Kidney capillary endothelial cell (primary cell): Measurements from ENCODE around the gene KREMEN2.
A peak's percentile ranks its signal among the peaks of the same experiment; 100 is the strongest.

Experiments
- DNase-seq: peaks from one replicate; pipeline ENCODE4 v3.0.0-alpha.2; 2018; ENCODE audit warnings: low spot score

KREMEN2 gene

DNA sequence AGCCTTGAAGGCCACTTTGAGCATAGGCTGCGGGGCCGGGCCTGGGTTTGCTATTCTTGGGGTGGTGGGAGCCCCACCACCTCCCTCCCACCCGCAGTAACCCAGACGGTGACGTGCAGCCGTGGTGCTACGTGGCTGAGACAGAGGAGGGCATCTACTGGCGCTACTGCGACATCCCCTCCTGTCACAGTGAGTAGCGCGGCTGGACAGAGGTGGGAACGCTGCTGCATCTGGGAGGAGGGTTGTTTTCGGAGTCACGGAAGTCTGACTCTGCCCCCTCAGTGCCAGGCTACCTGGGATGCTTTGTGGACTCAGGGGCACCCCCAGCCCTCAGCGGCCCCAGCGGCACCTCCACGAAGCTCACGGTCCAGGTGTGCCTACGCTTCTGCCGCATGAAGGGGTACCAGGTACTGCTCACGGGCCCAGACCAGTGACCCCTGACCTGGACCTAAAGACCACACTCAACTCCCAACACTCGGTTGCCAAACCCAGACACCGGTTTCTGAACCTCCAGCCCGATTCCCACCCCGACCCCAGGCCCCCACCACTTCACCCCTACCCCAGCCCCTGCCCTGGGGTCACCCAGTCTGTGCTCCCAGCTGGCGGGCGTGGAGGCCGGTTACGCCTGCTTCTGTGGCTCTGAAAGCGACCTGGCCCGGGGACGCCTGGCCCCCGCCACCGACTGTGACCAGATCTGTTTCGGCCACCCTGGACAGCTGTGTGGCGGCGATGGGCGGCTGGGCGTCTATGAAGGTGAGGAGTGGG, 2.1 kb downstream of the KREMEN2 start:
- no peak for DNase-seq

DNA sequence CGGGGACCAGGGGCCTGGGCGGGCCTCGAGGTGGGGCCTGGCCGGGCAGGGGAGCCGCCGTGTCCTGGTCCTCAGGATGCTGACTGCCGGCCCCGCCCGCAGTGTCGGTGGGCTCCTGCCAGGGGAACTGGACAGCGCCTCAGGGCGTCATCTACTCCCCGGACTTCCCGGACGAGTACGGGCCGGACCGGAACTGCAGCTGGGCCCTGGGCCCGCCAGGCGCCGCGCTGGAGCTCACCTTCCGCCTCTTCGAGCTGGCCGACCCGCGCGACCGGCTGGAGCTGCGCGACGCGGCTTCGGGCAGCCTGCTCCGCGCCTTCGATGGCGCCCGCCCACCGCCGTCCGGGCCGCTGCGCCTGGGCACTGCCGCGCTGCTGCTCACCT, 2.7 kb downstream of the KREMEN2 start:
- no peak for DNase-seq

- no peak for DNase-seq
Measured at GRCh38 chr16:2967211-2967631, 3.1 kb downstream of the KREMEN2 start.

DNA sequence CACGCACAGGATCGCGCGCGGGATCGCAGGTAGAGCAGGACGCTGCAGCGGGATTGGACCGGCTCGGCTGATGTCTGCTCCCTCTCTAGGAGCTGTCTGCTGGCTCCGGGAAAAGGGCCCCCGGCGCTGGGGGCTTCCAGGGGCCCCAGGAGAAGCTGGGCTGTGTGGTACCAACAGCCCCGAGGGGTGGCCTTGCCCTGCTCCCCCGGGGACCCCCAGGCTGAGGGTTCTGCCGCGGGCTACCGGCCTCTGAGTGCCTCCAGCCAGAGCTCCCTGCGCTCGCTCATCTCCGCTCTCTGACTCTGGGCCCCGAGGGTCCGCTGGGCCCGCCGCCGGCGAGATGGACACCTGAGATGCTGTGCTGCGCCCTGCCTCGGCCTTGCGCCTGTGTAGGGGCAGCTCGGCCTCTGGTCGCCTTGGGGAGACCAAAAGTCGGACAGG, 3.7 kb downstream of the KREMEN2 start:
- no peak for DNase-seq

- DNase-seq, result no peak
Measured at GRCh38 chr16:2968368-2968737, 4.3 kb downstream of the KREMEN2 start.

- DNase-seq, result peak; percentile 91
Measured at GRCh38 chr16:2968738-2969544, 4.9 kb downstream of the KREMEN2 start, which contains the start of gene PAQR4. TSS of gene PAQR4 (plus strand) at chr16:2969348. CDS start at chr16:2969675, 327 bp downstream.

- DNase-seq, result peak; percentile 69
Measured at GRCh38 chr16:2969545-2970521, 5.8 kb downstream of the KREMEN2 start.

DNA sequence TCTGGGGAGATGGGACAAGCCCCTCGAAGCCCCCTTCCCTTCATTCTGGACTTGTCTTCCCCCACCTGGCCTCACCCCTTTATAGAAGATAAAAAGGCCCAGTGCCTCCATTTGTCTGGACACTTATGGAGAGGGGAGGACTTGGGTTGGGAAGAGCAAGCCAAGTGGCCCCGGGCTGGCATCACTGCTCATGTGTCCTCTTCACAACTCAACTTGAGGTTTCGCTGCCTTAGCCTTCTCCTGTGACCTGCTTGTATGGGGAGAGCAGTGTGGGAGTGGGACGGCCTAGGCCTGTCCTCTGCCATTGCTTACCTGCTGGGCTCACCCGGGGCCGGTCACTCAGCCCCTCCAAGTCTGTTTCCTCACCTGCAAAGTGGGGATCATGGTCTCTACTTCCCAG, 6.5 kb downstream of the KREMEN2 start:
- DNase-seq, result no peak

GRCh38 chr16:2971134-2971984, 7.3 kb downstream of the KREMEN2 start:
- DNase-seq, result no peak

DNA sequence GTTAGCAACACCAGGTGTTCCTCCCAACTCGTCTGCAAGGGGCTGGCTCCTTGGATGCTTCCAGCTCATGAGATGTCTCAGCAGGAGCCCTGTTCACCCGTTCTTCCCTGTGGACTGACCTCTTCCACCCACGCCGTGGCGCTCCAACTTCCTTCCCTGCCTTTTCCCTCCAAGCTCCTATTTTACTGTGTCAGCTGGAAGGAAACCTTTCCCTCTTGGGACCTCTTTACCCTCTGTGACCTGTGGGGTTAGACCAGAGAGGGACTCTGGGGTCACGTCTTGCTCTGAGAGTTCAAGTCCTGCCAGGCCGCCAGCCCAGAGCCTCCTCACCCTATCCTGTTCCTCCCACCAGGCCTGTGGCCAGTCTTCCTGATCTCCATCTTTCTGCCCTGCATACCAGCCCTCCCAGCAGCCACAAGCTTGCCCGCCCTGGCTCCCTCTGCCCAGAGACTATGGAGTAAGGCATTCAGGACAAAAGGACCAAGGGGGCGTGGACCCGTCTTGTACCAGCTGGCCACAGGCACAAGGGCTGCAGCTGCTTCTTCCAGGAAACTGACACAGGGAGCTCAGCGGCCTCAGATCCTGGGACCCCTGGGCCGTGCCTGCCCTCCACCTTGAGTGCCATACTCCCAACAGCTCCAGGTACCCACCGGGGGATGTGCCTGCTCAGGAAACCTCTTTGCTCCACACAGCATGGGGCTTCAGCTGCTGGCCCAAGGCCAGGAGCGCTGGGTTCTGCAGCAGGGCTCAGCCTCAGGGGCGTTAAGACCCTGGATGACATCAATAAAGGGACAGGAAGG, 8.1 kb downstream of the KREMEN2 start:
- no peak for DNase-seq

GRCh38 chr16:2973093-2973492, 9.0 kb downstream of the KREMEN2 start:
- DNase-seq, result no peak

DNA sequence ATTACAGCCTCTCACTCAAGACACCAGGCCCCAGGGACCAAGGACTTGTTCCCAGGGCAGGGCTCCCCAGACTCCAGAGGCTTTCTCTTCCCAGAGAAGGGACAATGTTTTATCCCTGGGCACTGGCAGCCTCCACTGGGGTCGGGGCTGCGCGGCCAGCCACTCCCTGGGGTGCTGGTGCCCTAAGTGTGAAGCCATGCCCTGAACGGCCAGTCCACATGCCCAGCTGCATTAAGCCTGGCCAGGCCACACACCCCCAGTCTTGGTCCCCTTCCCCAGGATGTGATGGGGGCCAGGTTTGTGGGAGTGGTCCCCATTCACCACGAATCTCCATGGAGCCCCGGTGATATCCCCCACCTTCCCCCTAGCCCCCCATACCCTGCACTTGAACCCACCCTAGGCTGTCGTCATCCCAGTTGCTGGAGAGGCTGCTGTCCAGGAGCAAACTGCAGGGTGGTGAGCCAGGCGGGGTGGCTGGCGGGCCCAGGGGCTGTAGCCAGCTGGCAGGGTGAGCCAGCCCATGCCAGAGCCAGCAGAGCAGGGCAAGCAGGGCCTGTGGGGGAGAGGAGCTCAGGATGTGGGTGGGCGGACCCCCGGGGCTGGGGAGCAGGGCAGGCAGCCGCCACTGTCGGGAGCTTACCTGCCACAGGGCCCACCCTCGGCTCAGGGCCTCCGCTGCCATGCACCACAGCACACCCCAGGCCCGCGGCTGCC, 9.7 kb downstream of the KREMEN2 start:
- DNase-seq, result no peak

DNA sequence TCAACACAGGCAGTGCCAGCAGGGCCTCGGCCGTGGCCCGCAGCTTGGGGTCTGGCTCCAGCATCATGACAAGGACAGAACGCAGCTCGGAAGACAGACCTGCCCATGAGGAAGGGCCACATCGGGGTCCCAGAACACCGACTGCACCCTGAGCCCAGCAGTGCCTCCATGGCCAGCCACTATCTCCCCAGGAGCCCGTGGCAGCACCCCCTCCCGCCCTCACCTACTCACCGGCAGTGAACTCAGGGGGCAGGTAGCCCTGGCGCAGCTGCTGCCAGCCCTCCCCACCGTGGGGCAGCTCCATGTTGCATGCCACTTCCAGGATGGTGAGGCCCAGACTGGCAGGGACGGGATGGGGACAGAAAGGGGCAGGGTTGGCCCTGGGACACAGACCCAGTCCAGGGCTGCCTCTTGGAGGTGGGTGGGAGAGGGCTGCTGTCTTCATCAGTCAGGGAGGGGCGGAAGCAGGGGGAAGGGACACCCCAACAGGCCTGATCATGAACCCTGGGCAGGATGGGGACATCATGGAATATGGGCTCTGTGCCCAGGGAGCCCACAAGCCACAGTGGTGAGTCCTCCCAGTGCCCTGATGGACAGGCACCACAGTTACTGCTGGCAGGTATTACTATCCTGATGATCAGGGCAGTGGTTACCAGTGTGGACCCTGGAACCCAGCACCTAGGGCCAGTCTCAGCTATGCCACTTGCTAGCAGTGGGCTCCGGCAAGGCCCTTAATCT, 10.4 kb downstream of the KREMEN2 start:
- DNase-seq, result no peak

DNA sequence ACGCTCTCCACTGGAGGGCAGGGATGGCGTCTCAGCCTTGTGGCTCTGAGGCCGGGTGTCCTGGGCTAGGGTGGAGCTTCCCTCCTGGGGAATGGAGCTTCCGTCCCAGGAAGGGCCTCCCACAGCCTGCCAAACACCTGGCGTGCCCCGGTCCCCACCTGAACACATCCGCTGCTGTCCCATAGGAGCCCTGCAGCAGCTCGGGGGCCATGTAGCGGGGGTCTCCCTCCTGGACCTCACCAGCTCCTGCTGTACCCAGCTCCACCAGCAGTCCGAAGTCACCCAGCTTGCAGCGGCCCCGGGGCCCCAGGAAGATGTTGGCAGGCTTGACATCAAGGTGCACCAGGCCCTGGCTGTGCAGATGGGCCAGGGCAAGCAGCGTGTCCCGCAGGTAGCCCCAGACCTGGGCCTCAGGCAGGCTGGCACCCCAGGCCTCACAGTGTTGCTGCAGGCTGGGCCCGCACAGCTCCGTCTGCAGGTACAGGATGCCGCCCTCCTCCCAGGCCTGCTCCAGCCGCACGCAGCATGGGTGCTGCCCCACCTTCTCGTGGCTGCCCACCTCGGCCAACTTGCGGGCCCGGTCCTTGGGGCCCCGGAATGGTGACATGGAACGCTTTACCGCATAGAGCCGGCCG, 11.2 kb downstream of the KREMEN2 start:
- no peak for DNase-seq

DNA sequence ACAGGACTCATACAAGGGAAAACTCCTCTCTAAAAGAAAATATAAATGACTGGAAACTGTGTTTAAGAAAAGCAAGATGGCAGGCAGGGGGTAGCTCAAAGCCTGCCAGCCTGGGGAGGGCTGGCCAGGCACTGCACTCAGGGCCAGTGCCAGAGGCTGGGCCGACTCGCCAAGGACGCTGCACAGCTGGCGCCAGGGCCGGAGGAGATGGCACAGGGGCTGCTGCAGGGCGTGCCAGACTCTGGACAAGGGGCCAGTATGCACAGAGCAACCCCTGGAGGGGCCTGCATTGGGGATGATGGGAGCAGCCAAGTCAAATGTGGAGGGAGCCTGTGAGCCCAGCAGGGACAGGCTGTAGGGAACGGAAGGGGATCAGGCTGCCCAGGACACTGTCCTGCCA, 12.1 kb downstream of the KREMEN2 start:
- DNase-seq, result no peak

DNA sequence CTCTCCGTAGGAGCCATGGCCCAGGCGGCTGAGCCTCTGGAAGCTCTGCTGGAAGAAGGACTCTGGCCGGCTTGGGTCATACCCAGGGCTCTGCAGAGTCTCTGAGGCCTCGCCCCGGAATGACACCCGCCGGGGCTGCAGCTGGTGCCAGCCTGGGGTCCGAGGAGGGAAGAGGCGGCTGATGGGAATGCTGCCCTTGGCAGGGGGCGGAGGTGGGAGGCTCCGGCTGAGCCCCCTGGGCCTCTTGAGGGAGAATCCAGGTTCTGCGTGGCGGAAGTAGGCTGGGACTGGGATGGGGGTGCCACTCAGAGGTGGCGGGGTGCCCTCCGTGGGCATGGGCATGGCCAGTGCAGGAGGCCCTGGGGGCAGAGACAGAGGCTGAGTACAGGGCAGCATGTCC, 12.6 kb downstream of the KREMEN2 start:
- DNase-seq, result no peak

- no peak for DNase-seq
Measured at GRCh38 chr16:2977440-2977839, 13.4 kb downstream of the KREMEN2 start.

GRCh38 chr16:2979669-2980226, 15.7 kb downstream of the KREMEN2 start:
- no peak for DNase-seq
